A172 (cell line): Measurements from ENCODE around the gene RFX7. TPM values are rescaled to one million over a fixed set of nuclear protein-coding genes. Genes with fewer than 3 reads are reported as not detected.

Source experiments
- DNase-seq: peaks from one replicate; pipeline ENCODE4 v3.0.0-alpha.2; 2015; ENCODE audit warnings: low spot score
- total RNA-seq: library from RNA; depleted of rRNA; stranded (reverse); fragments of >200 nt; shearing (Covaris generic); gene quantifications from 2 replicates; pipeline ENCODE4 v1.2.3, GENCODE V29; 2014; rRNA removed

RFX7 gene
- total RNA-seq, 1 experiment from 2014 or later = 2.9 TPM

GRCh38 chr15:56045068-56045748 lies 198.5 kb downstream of the RFX7 start:
- DNase-seq = no peak

DNA sequence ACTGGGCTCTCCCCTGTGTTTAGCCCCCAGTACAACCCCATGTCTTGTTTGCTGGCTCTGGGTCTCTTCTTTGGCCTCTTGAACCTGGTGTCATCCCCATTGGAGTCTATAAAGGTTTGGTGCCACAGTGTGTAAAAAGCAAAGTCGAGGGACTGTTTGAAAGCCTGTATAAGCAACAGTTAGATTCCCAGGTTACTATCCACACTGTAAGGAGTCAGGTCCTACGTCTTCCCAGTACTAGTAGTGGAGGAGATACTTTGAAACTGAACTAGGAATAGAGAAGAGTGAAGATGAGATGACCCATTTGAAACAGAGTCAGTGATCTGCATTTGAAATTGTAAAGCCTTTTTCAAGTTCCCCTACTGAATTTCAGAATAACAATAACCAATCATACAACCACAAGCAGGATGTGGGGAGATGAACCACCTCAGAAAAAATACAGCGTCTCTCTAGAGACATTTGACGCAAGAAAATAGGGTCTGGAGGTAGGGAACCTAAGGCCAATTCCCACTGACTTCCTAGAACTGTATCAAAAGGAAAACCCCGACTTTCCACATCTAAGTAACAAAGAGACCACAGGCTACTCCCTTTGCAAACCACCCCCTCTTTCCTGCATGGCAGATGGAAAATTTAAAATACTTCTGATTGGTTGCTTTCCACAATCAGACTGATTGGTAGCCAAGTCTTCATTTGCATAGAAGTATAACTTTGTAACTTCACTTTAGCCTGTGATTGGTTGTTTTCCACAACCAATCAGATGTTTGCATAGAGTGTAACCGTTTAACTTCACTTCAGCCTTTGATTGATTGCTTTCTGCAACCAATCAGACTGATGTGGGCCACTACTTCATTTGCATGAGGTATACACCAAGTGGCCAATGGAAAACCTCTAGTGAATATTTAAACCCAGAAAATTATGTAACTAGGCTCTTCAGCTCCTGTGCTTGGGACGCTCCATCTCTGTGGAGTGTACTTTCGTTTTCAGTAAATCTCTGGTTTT lies 200.4 kb downstream of the RFX7 start:
- peak; percentile 64 for DNase-seq

GRCh38 chr15:56042498-56042897 lies 201.2 kb downstream of the RFX7 start:
- DNase-seq = peak; percentile 52

DNA sequence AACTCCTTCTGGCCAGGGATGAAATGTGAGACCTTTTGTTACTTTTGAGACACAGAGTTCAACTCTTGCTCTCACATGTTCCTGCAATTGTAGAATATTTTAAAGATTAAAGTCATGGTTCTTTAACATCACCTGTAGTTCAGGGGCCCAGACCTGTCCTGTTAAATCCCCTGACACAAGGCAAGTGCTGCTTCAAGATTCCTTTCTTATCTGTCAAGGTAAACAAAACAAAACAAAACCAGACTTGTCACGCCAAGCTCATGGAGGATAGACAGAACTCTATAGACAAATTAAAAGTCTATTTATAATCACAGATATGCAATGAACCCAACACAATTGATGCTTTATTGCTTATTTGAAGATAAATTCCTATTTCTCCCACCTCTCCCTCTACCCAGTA lies 201.6 kb downstream of the RFX7 start:
- no peak for DNase-seq

GRCh38 chr15:56040081-56041035 lies 203.3 kb downstream of the RFX7 start:
- DNase-seq = peak; percentile 92

DNA sequence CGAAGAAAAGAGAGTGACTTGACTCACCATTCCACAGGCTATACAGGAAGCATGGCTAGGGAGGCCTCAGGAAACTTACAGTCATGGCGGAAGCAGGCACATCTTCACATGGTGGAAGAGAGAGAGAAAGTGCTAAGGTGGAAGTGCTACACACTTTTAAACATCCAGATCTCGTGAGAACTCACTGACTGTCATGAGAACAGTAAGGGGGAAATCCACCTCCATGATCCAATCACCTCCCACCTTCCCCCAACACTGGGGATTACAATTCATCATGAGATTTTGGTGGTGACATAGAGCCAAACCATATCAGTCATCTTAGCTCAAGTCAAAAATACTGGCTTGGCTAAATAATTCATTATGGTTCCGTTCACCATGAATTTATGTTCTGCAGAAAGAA lies 205.0 kb downstream of the RFX7 start:
- DNase-seq = no peak

- peak; percentile 40 for DNase-seq
Observed at GRCh38 chr15:56038015-56038414, 205.7 kb downstream of the RFX7 start.

Other genes with a start within 250 kb of the RFX7 start
- 9.0 and 15.3 TPM in 2 replicates for gene TEX9, start 121.5 kb upstream of the RFX7 start, total RNA-seq
- 7.8 and 9.3 TPM in 2 replicates for gene MNS1, start 221.3 kb upstream of the RFX7 start, total RNA-seq